GM23338 (cell line): Measurements from ENCODE around the gene SLC18B1. TPM values are rescaled to one million over a fixed set of nuclear protein-coding genes. Genes with fewer than 3 reads are reported as not detected.
A peak's percentile ranks its signal among the peaks of the same experiment; 100 is the strongest.

Experiments used
- ATAC-seq: fragments of 200-7000 bp; cut with Tn5 transposase; 3 replicates; pipeline ENCODE4 v1.9.1; 2020
- DNase-seq: peaks from one replicate; pipeline ENCODE4 v3.0.0-alpha.2; 2015; ENCODE audit warnings: low spot score
- H2AFZ ChIP-seq: fragments of 200-600 bp; sonication (generic); 2 replicates; pipeline ENCODE4 v1.8.0; 2016; ENCODE audit warnings: antibody characterized with exemption, mild to moderate bottlenecking, moderate library complexity
- H3F3A ChIP-seq: fragments of 200-600 bp; sonication (generic); replicated peaks from 2 replicates; pipeline ENCODE4 v1.8.0; 2017; ENCODE audit warnings: antibody characterized with exemption, mixed run types, low read depth
- H3K27ac ChIP-seq: fragments of 200-600 bp; sonication (generic); 2 replicates; pipeline ENCODE4 v1.6.1; 2016; ENCODE audit warnings: low read depth
- H3K27me3 ChIP-seq: fragments of 200-600 bp; sonication (generic); 2 replicates; pipeline ENCODE4 v1.8.0; 2016; ENCODE audit warnings: mild to moderate bottlenecking, mixed run types, moderate library complexity; ENCODE audit not compliant: insufficient read depth
- H3K36me3 ChIP-seq: fragments of 200-600 bp; sonication (generic); 2 replicates; pipeline ENCODE4 v1.8.0; 2016; ENCODE audit warnings: mild to moderate bottlenecking; ENCODE audit not compliant: insufficient read depth
- H3K4me1 ChIP-seq: fragments of 200-600 bp; sonication (generic); 2 replicates; pipeline ENCODE4 v1.8.0; 2016; ENCODE audit warnings: mild to moderate bottlenecking, moderate library complexity; ENCODE audit not compliant: insufficient read depth
- H3K4me2 ChIP-seq: fragments of 200-600 bp; sonication (generic); 2 replicates; pipeline ENCODE4 v1.7.1; 2017; ENCODE audit warnings: mixed run types
- H3K4me3 ChIP-seq: fragments of 200-600 bp; sonication (generic); 2 replicates; pipeline ENCODE4 v1.6.1; 2016; ENCODE audit warnings: mixed run types
- H3K79me2 ChIP-seq: fragments of 200-600 bp; sonication (generic); replicated peaks from 2 replicates; pipeline ENCODE4 v1.8.0; 2017; ENCODE audit warnings: mild to moderate bottlenecking; ENCODE audit not compliant: insufficient read depth
- H3K9me2 ChIP-seq: fragments of 200-600 bp; sonication (generic); 2 replicates; pipeline ENCODE4 v1.8.0; 2017; ENCODE audit not compliant: insufficient read depth
- H4K20me1 ChIP-seq: fragments of 200-600 bp; sonication (generic); replicated peaks from 2 replicates; pipeline ENCODE4 v1.8.0; 2017; ENCODE audit warnings: mild to moderate bottlenecking; ENCODE audit not compliant: insufficient read depth
- H3K27ac Mint-ChIP-seq: 2 replicates; pipeline ENCODE4 v1.8.0; 2020; ENCODE audit warnings: inconsistent platforms, mild to moderate bottlenecking, moderate library complexity, mixed read lengths
- H3K27me3 Mint-ChIP-seq: 3 replicates; pipeline ENCODE4 v1.8.0; 2022; ENCODE audit warnings: low read depth, mild to moderate bottlenecking, moderate library complexity, mixed read lengths, inconsistent platforms; ENCODE audit not compliant: insufficient read depth, poor library complexity
- H3K36me3 Mint-ChIP-seq: 3 replicates; pipeline ENCODE4 v1.8.0; 2021; ENCODE audit warnings: low read depth, mild to moderate bottlenecking, inconsistent platforms, moderate library complexity, mixed read lengths
- H3K4me1 Mint-ChIP-seq: 3 replicates; pipeline ENCODE4 v1.8.0; 2020; ENCODE audit warnings: mild to moderate bottlenecking, inconsistent platforms, mixed read lengths
- H3K4me3 Mint-ChIP-seq: 3 replicates; pipeline ENCODE4 v1.8.0; 2021; ENCODE audit warnings: moderate library complexity, mild to moderate bottlenecking, inconsistent platforms, mixed read lengths
- H3K9me3 Mint-ChIP-seq: 3 replicates; pipeline ENCODE4 v1.8.0; 2020; ENCODE audit warnings: moderate library complexity, mild to moderate bottlenecking, inconsistent platforms, mixed read lengths
- CREB1 ChIP-seq: fragments of 250-450 bp; sonication (Bioruptor Pico); IDR thresholded peaks from 2 replicates; pipeline ENCODE4 v1.5.0; 2020; ENCODE audit warnings: low read depth, mild to moderate bottlenecking, moderate library complexity
- EZH2 ChIP-seq: fragments of 200-600 bp; sonication (generic); IDR thresholded peaks from one replicate; pipeline ENCODE4 v1.8.0; 2017; ENCODE audit warnings: antibody characterized with exemption, mild to moderate bottlenecking, low read depth; ENCODE audit not compliant: unreplicated experiment
- EZH2phosphoT487 ChIP-seq: fragments of 200-600 bp; sonication (generic); IDR thresholded peaks from one replicate; pipeline ENCODE4 v1.8.1; 2018; ENCODE audit warnings: antibody characterized with exemption; ENCODE audit not compliant: unreplicated experiment
- JUNB ChIP-seq: IDR thresholded peaks from one replicate; pipeline ENCODE4 v1.6.1; 2016; ENCODE audit warnings: antibody characterized with exemption; ENCODE audit not compliant: unreplicated experiment
- NANOG ChIP-seq: IDR thresholded peaks from 2 replicates; pipeline ENCODE4 v1.6.1; 2016; ENCODE audit warnings: antibody characterized with exemption, borderline replicate concordance
- POLR2AphosphoS5 ChIP-seq: IDR thresholded peaks from 2 replicates; pipeline ENCODE4 v1.6.1; 2016; ENCODE audit warnings: antibody characterized with exemption, low read depth
- STAT1 ChIP-seq: IDR thresholded peaks from one replicate; pipeline ENCODE4 v1.6.1; 2016; ENCODE audit warnings: antibody characterized with exemption; ENCODE audit not compliant: unreplicated experiment
- ZNF114 ChIP-seq: fragments of 250-450 bp; sonication (Bioruptor Pico); IDR thresholded peaks from 2 replicates; pipeline ENCODE4 v1.5.0; 2020; ENCODE audit warnings: mild to moderate bottlenecking, moderate library complexity
- ZNF331 ChIP-seq: fragments of 250-450 bp; sonication (Bioruptor Pico); IDR thresholded peaks from 2 replicates; pipeline ENCODE4 v1.5.0; 2020; ENCODE audit warnings: low read depth, mild to moderate bottlenecking, moderate library complexity
- polyA plus RNA-seq: library from polyadenylated mRNA; unstranded; fragments of >200 nt; fragmentation: Nextera tagmentation; extraction: Ambion mirVana; gene quantifications from 2 replicates; pipeline ENCODE4 v1.2.1, GENCODE V29; 2016
- total RNA-seq: library from RNA; depleted of rRNA; stranded (reverse); fragments of >200 nt; shearing (Covaris generic); gene quantifications from 2 replicates; pipeline ENCODE4 v1.2.3, GENCODE V29; 2014
- TF ChIP-seq, protein P1 (sequence below): IDR thresholded peaks from one replicate; pipeline ENCODE4 v1.6.1; 2018; ENCODE audit warnings: antibody characterized with exemption; ENCODE audit not compliant: unreplicated experiment
- TF ChIP-seq, protein P2 (sequence below), 2 experiments: fragments of 200-600 bp in 1 of 2; sonication (generic) in 1 of 2; conservative IDR thresholded peaks; 2 replicates each; pipeline versions ENCODE4 v1.5.1 to v1.6.1; 2016 to 2017; ENCODE audit warnings: antibody characterized with exemption in 2 of 2, low read depth in 2 of 2, mild to moderate bottlenecking in 2 of 2, moderate library complexity in 1 of 2
- TF ChIP-seq, protein P3 (sequence below): fragments of 250-450 bp; sonication (Bioruptor Pico); IDR thresholded peaks from 2 replicates; pipeline ENCODE4 v1.5.0; 2020; ENCODE audit warnings: mild to moderate bottlenecking, moderate library complexity
- TF ChIP-seq, protein P4 (sequence below): IDR thresholded peaks from 2 replicates; pipeline ENCODE4 v1.6.1; 2016; ENCODE audit warnings: antibody characterized with exemption

The SLC18B1 gene
- total and polyA plus RNA-seq, 2 experiments from 2014 or later: 26.4 to 37.4 TPM

DNA sequence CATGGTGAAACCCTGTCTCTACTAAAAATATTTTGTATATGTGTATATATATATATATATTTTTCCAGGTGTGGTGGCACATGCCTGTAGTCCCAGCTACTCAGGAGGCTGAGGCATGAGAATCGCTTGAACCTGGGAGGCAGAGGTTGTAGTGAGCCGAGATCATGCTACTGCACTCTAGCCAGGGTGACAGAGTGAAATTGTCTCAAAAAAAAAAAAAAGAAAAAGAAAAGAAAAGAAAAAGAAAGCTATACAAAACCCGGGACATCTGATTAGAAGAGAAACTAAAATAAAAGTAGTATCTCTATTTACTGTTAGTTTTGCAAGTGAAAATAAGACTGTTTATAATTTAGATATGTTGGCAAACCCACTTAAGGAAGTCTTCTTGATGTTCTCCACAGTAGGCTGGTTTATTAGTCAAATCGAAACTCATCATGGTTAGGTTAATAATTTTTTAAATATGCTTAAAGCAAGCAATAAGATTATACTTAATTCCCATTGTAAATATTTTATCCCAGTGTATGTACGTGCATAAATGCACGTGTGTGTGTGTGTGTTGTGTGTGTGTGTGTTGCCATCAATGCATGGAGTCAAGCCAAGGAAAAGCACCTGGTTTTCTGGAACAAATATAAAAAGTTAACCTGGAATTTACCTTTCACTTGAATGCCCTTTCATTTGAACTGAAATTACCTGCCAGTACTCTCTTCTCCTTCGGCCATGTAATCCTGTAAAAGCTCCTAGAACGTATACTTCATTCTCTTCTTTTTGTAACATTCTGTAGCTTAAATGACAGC lies 47.8 kb downstream of the SLC18B1 start:
- H3K79me2 ChIP-seq: no peaks in the 10 kb centered on the region
- no peaks in the 10 kb centered on the region for H3K36me3 ChIP-seq
- no peak for DNase-seq
- no peak overlapping the region for H3K27ac Mint-ChIP-seq
- no peaks in the 10 kb centered on the region for H4K20me1 ChIP-seq
- no peaks in the 10 kb centered on the region for H3K9me3 Mint-ChIP-seq
- no peaks in the 10 kb centered on the region for H3F3A ChIP-seq
- no peaks in the 10 kb centered on the region for H3K27me3 Mint-ChIP-seq
- no peak overlapping the region for H3K27ac ChIP-seq
- no peak for ATAC-seq
- TF ChIP-seq CREB1 (no peak), STAT1 (no peak), ZNF114 (CRISPR knock-in tag) (no peak), EZH2 (no peak), EZH2phosphoT487 (no peak), NANOG (no peak), JUNB (no peak), POLR2AphosphoS5 (no peak), ZNF331 (no peak)
- TF ChIP-seq, protein P1, sequence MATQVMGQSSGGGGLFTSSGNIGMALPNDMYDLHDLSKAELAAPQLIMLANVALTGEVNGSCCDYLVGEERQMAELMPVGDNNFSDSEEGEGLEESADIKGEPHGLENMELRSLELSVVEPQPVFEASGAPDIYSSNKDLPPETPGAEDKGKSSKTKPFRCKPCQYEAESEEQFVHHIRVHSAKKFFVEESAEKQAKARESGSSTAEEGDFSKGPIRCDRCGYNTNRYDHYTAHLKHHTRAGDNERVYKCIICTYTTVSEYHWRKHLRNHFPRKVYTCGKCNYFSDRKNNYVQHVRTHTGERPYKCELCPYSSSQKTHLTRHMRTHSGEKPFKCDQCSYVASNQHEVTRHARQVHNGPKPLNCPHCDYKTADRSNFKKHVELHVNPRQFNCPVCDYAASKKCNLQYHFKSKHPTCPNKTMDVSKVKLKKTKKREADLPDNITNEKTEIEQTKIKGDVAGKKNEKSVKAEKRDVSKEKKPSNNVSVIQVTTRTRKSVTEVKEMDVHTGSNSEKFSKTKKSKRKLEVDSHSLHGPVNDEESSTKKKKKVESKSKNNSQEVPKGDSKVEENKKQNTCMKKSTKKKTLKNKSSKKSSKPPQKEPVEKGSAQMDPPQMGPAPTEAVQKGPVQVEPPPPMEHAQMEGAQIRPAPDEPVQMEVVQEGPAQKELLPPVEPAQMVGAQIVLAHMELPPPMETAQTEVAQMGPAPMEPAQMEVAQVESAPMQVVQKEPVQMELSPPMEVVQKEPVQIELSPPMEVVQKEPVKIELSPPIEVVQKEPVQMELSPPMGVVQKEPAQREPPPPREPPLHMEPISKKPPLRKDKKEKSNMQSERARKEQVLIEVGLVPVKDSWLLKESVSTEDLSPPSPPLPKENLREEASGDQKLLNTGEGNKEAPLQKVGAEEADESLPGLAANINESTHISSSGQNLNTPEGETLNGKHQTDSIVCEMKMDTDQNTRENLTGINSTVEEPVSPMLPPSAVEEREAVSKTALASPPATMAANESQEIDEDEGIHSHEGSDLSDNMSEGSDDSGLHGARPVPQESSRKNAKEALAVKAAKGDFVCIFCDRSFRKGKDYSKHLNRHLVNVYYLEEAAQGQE: no peak
- TF ChIP-seq, protein P2, sequence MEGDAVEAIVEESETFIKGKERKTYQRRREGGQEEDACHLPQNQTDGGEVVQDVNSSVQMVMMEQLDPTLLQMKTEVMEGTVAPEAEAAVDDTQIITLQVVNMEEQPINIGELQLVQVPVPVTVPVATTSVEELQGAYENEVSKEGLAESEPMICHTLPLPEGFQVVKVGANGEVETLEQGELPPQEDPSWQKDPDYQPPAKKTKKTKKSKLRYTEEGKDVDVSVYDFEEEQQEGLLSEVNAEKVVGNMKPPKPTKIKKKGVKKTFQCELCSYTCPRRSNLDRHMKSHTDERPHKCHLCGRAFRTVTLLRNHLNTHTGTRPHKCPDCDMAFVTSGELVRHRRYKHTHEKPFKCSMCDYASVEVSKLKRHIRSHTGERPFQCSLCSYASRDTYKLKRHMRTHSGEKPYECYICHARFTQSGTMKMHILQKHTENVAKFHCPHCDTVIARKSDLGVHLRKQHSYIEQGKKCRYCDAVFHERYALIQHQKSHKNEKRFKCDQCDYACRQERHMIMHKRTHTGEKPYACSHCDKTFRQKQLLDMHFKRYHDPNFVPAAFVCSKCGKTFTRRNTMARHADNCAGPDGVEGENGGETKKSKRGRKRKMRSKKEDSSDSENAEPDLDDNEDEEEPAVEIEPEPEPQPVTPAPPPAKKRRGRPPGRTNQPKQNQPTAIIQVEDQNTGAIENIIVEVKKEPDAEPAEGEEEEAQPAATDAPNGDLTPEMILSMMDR (conservative IDR thresholded peaks at IDR 0.05; ENCODE audit: low read depth in 2 of 2): no peak
- TF ChIP-seq, protein P3, sequence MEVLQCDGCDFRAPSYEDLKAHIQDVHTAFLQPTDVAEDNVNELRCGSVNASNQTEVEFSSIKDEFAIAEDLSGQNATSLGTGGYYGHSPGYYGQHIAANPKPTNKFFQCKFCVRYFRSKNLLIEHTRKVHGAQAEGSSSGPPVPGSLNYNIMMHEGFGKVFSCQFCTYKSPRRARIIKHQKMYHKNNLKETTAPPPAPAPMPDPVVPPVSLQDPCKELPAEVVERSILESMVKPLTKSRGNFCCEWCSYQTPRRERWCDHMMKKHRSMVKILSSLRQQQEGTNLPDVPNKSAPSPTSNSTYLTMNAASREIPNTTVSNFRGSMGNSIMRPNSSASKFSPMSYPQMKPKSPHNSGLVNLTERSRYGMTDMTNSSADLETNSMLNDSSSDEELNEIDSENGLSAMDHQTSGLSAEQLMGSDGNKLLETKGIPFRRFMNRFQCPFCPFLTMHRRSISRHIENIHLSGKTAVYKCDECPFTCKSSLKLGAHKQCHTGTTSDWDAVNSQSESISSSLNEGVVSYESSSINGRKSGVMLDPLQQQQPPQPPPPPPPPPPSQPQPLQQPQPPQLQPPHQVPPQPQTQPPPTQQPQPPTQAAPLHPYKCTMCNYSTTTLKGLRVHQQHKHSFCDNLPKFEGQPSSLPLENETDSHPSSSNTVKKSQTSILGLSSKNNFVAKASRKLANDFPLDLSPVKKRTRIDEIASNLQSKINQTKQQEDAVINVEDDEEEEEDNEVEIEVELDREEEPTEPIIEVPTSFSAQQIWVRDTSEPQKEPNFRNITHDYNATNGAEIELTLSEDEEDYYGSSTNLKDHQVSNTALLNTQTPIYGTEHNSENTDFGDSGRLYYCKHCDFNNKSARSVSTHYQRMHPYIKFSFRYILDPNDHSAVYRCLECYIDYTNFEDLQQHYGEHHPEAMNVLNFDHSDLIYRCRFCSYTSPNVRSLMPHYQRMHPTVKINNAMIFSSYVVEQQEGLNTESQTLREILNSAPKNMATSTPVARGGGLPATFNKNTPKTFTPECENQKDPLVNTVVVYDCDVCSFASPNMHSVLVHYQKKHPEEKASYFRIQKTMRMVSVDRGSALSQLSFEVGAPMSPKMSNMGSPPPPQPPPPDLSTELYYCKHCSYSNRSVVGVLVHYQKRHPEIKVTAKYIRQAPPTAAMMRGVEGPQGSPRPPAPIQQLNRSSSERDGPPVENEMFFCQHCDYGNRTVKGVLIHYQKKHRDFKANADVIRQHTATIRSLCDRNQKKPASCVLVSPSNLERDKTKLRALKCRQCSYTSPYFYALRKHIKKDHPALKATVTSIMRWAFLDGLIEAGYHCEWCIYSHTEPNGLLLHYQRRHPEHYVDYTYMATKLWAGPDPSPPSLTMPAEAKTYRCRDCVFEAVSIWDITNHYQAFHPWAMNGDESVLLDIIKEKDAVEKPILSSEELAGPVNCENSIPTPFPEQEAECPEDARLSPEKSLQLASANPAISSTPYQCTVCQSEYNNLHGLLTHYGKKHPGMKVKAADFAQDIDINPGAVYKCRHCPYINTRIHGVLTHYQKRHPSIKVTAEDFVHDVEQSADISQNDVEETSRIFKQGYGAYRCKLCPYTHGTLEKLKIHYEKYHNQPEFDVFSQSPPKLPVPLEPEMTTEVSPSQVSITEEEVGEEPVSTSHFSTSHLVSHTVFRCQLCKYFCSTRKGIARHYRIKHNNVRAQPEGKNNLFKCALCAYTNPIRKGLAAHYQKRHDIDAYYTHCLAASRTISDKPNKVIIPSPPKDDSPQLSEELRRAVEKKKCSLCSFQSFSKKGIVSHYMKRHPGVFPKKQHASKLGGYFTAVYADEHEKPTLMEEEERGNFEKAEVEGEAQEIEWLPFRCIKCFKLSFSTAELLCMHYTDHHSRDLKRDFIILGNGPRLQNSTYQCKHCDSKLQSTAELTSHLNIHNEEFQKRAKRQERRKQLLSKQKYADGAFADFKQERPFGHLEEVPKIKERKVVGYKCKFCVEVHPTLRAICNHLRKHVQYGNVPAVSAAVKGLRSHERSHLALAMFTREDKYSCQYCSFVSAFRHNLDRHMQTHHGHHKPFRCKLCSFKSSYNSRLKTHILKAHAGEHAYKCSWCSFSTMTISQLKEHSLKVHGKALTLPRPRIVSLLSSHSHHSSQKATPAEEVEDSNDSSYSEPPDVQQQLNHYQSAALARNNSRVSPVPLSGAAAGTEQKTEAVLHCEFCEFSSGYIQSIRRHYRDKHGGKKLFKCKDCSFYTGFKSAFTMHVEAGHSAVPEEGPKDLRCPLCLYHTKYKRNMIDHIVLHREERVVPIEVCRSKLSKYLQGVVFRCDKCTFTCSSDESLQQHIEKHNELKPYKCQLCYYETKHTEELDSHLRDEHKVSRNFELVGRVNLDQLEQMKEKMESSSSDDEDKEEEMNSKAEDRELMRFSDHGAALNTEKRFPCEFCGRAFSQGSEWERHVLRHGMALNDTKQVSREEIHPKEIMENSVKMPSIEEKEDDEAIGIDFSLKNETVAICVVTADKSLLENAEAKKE (CRISPR knock-in tag): no peak
- TF ChIP-seq, protein P4, sequence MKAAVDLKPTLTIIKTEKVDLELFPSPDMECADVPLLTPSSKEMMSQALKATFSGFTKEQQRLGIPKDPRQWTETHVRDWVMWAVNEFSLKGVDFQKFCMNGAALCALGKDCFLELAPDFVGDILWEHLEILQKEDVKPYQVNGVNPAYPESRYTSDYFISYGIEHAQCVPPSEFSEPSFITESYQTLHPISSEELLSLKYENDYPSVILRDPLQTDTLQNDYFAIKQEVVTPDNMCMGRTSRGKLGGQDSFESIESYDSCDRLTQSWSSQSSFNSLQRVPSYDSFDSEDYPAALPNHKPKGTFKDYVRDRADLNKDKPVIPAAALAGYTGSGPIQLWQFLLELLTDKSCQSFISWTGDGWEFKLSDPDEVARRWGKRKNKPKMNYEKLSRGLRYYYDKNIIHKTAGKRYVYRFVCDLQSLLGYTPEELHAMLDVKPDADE: no peak
- H3K4me2 ChIP-seq: no peak overlapping the region
- H3K4me3 Mint-ChIP-seq: no peak overlapping the region
- H3K9me2 ChIP-seq: no peaks in the 10 kb centered on the region; the same call in 1 of the 2 replicates
- H2AFZ ChIP-seq: peak overlapping the region; percentile 48; the same call in 1 of the 2 replicates
- no peak overlapping the region for H3K4me3 ChIP-seq
- H3K4me1 ChIP-seq: no peaks in the 10 kb centered on the region
- no peaks in the 10 kb centered on the region for H3K36me3 Mint-ChIP-seq
- no peaks in the 10 kb centered on the region for H3K27me3 ChIP-seq
- no peaks in the 10 kb centered on the region for H3K4me1 Mint-ChIP-seq
